GM18873 (cell line): Measurements from ENCODE around the gene FCRLB.
"Not testable (repeated sequence)": the region's sequence is repeated elsewhere in the genome, so short reads cannot be mapped to it uniquely, and the experiment has no call there.

Experiments used
- ATAC-seq: cut with Tn5 transposase; IDR thresholded peaks from one replicate; pipeline ENCODE4 v1.9.1; 2021; ENCODE audit warnings: mild to moderate bottlenecking, moderate library complexity, moderate number of reproducible peaks; ENCODE audit not compliant: unreplicated experiment, low FRiP score

FCRLB gene

GRCh38 chr1:161720956-161721737, at the start of gene FCRLB:
Gene FCRLB, plus strand, starts transcription at chr1:161721544. Its CDS starts 1,129 bp downstream, at chr1:161722673.
- no peak for ATAC-seq

GRCh38 chr1:161673437-161673836, 47.9 kb upstream of the FCRLB start:
- ATAC-seq: not testable (repeated sequence)

- not testable (repeated sequence) for ATAC-seq
Measured at GRCh38 chr1:161674447-161674846, 46.9 kb upstream of the FCRLB start.

- ATAC-seq: not testable (repeated sequence)
Measured at GRCh38 chr1:161674908-161675307, 46.4 kb upstream of the FCRLB start.

- no peak for ATAC-seq
Measured at GRCh38 chr1:161676441-161676840, 44.9 kb upstream of the FCRLB start.

- ATAC-seq: no peak
Measured at GRCh38 chr1:161676958-161677689, 44.2 kb upstream of the FCRLB start.

- no peak for ATAC-seq
Measured at GRCh38 chr1:161678500-161678899, 42.8 kb upstream of the FCRLB start.

GRCh38 chr1:161681879-161682278, 39.5 kb upstream of the FCRLB start:
- ATAC-seq: no peak

GRCh38 chr1:161688946-161689345, 32.4 kb upstream of the FCRLB start:
- ATAC-seq: no peak

GRCh38 chr1:161691846-161692245, 29.5 kb upstream of the FCRLB start:
- ATAC-seq: no peak

GRCh38 chr1:161693020-161693712, 28.2 kb upstream of the FCRLB start:
- ATAC-seq: not testable (repeated sequence)

- ATAC-seq: not testable (repeated sequence)
Measured at GRCh38 chr1:161698302-161698701, 23.0 kb upstream of the FCRLB start.

- no peak for ATAC-seq
Measured at GRCh38 chr1:161702250-161702649, 19.1 kb upstream of the FCRLB start.

GRCh38 chr1:161705537-161705936, 15.8 kb upstream of the FCRLB start:
- no peak for ATAC-seq

GRCh38 chr1:161706113-161706481, 15.2 kb upstream of the FCRLB start:
- no peak for ATAC-seq

- peak; percentile 45 for ATAC-seq
Measured at GRCh38 chr1:161706482-161707347, 14.6 kb upstream of the FCRLB start, which contains the start of gene FCRLA. Gene FCRLA, plus strand, starts transcription at chr1:161707229. Its CDS starts 36 bp downstream, at chr1:161707265.

- ATAC-seq: no peak
Measured at GRCh38 chr1:161707503-161707902, 13.8 kb upstream of the FCRLB start.

- ATAC-seq: no peak
Measured at GRCh38 chr1:161709373-161709772, 12.0 kb upstream of the FCRLB start.

GRCh38 chr1:161710560-161710959, 10.8 kb upstream of the FCRLB start:
- ATAC-seq: no peak
